Measurements from ENCODE around the gene FAM118A.

DNA sequence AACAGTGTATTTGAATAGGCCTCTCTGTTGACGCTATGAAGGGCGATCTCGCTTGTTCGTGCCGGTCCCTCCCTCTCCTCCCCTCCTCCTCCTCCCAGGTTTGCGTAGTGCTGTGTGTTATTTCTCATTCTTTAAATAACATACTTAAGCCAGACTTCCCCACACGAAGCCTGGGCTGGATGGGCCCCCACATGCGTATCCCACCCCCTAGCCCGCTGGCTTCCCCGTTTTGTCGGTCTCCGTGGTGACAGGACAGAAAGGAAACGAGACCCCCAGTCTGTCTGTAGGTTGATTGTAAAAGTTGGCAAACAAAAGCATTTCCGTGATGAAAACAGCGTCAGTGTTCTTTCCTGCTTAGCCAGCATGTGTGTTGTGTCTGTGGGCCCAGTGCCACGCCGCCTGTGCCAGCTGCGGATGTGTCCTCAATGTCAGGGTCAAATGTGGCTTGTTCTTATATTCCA lies 27.3 kb downstream of the FAM118A start:
- TF ChIP-seq CTCF (IDR thresholded peaks at IDR 0.05) = no peak
- TF ChIP-seq TCF7 (CRISPR knock-in tag; IDR thresholded peaks at IDR 0.05; ENCODE audit: low read depth) = no peak
- TF ChIP-seq, protein P1, sequence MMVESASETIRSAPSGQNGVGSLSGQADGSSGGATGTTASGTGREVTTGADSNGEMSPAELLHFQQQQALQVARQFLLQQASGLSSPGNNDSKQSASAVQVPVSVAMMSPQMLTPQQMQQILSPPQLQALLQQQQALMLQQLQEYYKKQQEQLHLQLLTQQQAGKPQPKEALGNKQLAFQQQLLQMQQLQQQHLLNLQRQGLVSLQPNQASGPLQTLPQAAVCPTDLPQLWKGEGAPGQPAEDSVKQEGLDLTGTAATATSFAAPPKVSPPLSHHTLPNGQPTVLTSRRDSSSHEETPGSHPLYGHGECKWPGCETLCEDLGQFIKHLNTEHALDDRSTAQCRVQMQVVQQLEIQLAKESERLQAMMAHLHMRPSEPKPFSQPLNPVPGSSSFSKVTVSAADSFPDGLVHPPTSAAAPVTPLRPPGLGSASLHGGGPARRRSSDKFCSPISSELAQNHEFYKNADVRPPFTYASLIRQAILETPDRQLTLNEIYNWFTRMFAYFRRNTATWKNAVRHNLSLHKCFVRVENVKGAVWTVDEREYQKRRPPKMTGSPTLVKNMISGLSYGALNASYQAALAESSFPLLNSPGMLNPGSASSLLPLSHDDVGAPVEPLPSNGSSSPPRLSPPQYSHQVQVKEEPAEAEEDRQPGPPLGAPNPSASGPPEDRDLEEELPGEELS (CRISPR knock-in tag; IDR thresholded peaks at IDR 0.05) = no peak
- no peak for TF ChIP-seq STAT6 (CRISPR knock-in tag; conservative IDR thresholded peaks at IDR 0.05; ENCODE audit: low read depth)
- TF ChIP-seq TEAD4 (CRISPR knock-in tag; IDR thresholded peaks at IDR 0.05) = no peak
- TF ChIP-seq MXD4 (CRISPR knock-in tag; IDR thresholded peaks at IDR 0.05; ENCODE audit: borderline replicate concordance) = no peak
- no peak for TF ChIP-seq RORB (CRISPR knock-in tag; IDR thresholded peaks at IDR 0.05)

Measured in WTC11 (cell line).